Colonic mucosa (tissue), 4 donors: ENCODE data around the gene FIBCD1. TPM values are rescaled to one million over a fixed set of nuclear protein-coding genes. Genes with fewer than 3 reads are reported as not detected.
A peak's percentile ranks its signal among the peaks of the same experiment; 100 is the strongest.

Experiments
- DNase-seq: peaks from one replicate; pipeline ENCODE4 v3.0.0-alpha.2; 2020
- H3K27ac ChIP-seq: fragments of 200-600 bp; one replicate; pipeline ENCODE4 v1.8.0; 2021
- H3K27me3 ChIP-seq: fragments of 200-600 bp; one replicate; pipeline ENCODE4 v1.8.0; 2021
- H3K36me3 ChIP-seq: fragments of 200-600 bp; one replicate; pipeline ENCODE4 v1.8.0; 2021
- H3K4me1 ChIP-seq: fragments of 200-600 bp; one replicate; pipeline ENCODE4 v1.8.0; 2021; ENCODE audit warnings: mild to moderate bottlenecking
- H3K4me3 ChIP-seq: fragments of 200-600 bp; one replicate; pipeline ENCODE4 v1.8.0; 2021
- H3K9ac ChIP-seq, 2 donors: one replicate each; pipeline ENCODE4 v1.7.0; 2013; ENCODE audit warnings: control low read depth in 2 of 2, low read depth in 2 of 2, low read length in 2 of 2
- H3K9me3 ChIP-seq: fragments of 200-600 bp; one replicate; pipeline ENCODE4 v1.8.0; 2021
- intact Hi-C: fragments of 100-400 bp; cut with DNase I; formaldehyde crosslinking; loops from one replicate; pipeline ENCODE4 v1.14.1; 2022
- total RNA-seq, 2 donors: library from RNA; stranded (reverse); fragmentation: NEBNext Ultra II Directional in 1 of 2; extraction: Animal tissue kit (Norgen Biotek cat#: 25700) in 1 of 2; gene quantifications; one replicate each; pipeline ENCODE4 v1.2.1, GENCODE V29; 2021
- TF ChIP-seq, protein P1 (sequence below): fragments of 200-600 bp; IDR thresholded peaks from one replicate; pipeline ENCODE4 v1.8.0; 2022; ENCODE audit warnings: antibody characterized with exemption, mild to moderate bottlenecking
- donor health status: healthy.
- donor health status: DM: no; HTN: no; CAD: no.
- donor health status: DM: no; HTN: no; CAD: no.

Gene FIBCD1
- total RNA-seq, 2 donors from 2014 or later: 9.0 to 32.9 TPM

GRCh38 chr9:130897848-130898551 is 41.0 kb downstream of the FIBCD1 start:
- intact Hi-C loops: loop anchor here (10.0 kb wide), 1 partner anchor 97 kb away; no protein-coding TSS in a partner anchor
- no peaks in the 10 kb centered on the region for H3K27me3 ChIP-seq
- TF ChIP-seq, protein P1, sequence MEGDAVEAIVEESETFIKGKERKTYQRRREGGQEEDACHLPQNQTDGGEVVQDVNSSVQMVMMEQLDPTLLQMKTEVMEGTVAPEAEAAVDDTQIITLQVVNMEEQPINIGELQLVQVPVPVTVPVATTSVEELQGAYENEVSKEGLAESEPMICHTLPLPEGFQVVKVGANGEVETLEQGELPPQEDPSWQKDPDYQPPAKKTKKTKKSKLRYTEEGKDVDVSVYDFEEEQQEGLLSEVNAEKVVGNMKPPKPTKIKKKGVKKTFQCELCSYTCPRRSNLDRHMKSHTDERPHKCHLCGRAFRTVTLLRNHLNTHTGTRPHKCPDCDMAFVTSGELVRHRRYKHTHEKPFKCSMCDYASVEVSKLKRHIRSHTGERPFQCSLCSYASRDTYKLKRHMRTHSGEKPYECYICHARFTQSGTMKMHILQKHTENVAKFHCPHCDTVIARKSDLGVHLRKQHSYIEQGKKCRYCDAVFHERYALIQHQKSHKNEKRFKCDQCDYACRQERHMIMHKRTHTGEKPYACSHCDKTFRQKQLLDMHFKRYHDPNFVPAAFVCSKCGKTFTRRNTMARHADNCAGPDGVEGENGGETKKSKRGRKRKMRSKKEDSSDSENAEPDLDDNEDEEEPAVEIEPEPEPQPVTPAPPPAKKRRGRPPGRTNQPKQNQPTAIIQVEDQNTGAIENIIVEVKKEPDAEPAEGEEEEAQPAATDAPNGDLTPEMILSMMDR: no peak
- H3K4me3 ChIP-seq: no peak overlapping the region
- no peak overlapping the region for H3K9ac ChIP-seq
- no peak overlapping the region for H3K27ac ChIP-seq
- H3K4me1 ChIP-seq: no peaks in the 10 kb centered on the region
- H3K9me3 ChIP-seq: no peaks in the 10 kb centered on the region
- no peaks in the 10 kb centered on the region for H3K36me3 ChIP-seq
- no peak for DNase-seq

DNA sequence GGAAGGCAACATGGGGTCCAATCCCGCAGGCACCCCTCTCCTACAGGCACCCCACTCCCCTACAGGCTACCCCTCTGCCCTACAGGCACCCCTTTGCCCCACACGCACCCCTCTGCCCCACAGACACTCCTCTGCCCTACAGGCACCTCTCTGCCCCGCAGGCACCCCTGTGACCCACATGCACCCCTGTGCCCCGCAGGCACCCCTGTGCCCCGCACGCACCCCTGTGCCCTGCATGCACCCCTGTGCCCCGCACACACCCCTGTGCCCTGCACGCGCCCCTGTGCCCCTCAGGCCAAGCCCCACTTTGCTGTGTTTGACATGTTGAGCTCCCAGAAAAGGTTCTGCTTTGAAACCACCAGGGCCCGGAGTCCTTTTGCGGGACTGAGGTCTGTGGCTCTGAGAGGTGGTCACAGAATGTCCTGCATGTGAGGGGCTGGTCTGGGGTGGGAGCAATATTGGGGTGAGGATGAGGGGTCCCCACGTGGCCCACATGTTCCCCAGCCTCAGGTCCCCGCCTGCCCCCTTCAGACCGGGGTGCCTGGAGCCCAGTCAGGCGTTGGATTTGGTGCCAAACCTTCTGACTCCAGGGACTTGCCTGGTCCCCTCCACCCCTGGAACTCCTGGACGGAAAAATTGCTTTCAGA is 41.8 kb downstream of the FIBCD1 start:
- H3K4me1 ChIP-seq: no peaks in the 10 kb centered on the region
- H3K36me3 ChIP-seq: no peaks in the 10 kb centered on the region
- no peaks in the 10 kb centered on the region for H3K27me3 ChIP-seq
- TF ChIP-seq, protein P1: no peak
- intact Hi-C loops: loop anchor here (10.0 kb wide), 1 partner anchor 98 kb away; no protein-coding TSS in a partner anchor
- no peak overlapping the region for H3K4me3 ChIP-seq
- DNase-seq: no peak
- no peak overlapping the region for H3K27ac ChIP-seq
- H3K9me3 ChIP-seq: no peaks in the 10 kb centered on the region
- H3K9ac ChIP-seq: no peak overlapping the region

GRCh38 chr9:130896233-130897014 is 42.6 kb downstream of the FIBCD1 start, which contains the start of gene QRFP:
QRFP (minus strand) TSS chr9:130896812; CDS start chr9:130893838, 2,974 bp downstream.
- Histone ChIP-seq H3K4me3 (no peak within 1 kb of the TSS), H3K9me3 (no peaks in the 10 kb centered on the region), H3K36me3 (no peaks in the 10 kb centered on the region), H3K4me1 (no peaks in the 10 kb centered on the region), H3K27me3 (no peaks in the 10 kb centered on the region), H3K27ac (no peak within 1 kb of the TSS), H3K9ac (no peak within 1 kb of the TSS)
- peak; percentile 42 for DNase-seq
- intact Hi-C loops: loop anchor here (10.0 kb wide), 1 partner anchor 98 kb away; no protein-coding TSS in a partner anchor
- TF ChIP-seq, protein P1: no peak

DNA sequence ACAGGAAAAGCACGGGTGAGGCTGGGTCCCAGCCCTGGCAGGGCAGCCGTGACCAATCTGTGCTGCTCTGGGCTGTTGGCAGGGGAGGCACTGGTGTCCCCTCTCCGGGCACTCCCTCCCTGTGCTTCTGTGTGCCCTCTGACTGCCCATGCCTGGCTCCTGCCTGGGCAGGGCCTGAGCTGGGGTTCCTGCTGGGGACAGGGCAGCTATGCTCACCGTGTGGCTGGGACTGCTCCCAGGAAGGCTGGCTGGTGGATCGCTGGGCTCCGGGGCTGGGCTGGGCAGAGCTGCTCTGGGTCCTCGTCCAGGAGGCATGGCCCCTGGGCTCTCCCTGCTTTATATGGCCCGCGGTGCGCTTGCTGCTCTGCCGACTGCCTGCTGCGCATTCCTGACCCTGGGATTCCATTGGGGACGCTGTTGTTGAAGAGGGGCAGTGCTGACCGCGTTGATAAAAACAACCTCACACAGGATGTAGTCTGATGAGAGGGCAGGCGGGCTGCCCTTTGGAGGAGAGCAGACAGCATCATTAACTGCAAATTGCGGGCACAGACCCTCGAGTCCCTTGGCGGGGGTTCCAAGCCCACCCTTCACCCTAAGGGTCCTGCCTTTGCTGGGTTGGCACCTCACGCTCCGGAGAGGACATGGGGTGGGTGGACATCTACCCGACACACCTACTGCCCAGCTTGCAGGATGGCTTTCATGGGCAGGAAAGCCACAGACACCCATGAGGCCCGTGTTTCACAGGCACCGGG is 43.4 kb downstream of the FIBCD1 start:
- TF ChIP-seq, protein P1: no peak
- no peaks in the 10 kb centered on the region for H3K27me3 ChIP-seq
- H3K9me3 ChIP-seq: no peaks in the 10 kb centered on the region
- no peak overlapping the region for H3K27ac ChIP-seq
- no peak overlapping the region for H3K4me3 ChIP-seq
- DNase-seq: no peak
- intact Hi-C loops: loop anchor here (10.0 kb wide), 1 partner anchor 99 kb away; no protein-coding TSS in a partner anchor
- H3K36me3 ChIP-seq: no peaks in the 10 kb centered on the region
- H3K4me1 ChIP-seq: no peaks in the 10 kb centered on the region
- no peak overlapping the region for H3K9ac ChIP-seq

DNA sequence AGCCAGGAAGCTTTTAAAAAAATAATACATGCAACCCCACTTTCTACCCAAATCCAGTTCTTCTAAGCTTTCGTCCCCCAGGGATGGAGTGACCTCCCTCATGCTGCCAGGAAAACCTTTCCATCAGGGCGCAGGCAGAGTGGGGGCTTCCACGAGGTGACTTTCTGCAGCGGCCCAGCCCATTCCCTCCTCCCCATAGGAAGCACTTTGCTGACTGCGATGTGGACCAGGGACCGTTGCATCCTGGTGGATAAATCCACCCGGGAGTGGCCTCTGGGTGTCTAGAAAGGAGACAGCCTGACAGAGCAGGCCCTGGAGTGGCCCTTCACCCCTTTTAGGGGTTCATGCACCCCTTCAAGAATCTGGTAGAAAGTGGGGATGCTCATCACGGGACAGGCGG is 44.0 kb downstream of the FIBCD1 start:
- intact Hi-C loops: loop anchor here (10.0 kb wide), 1 partner anchor 100 kb away; no protein-coding TSS in a partner anchor
- H3K9me3 ChIP-seq: no peaks in the 10 kb centered on the region
- TF ChIP-seq, protein P1: no peak
- no peaks in the 10 kb centered on the region for H3K27me3 ChIP-seq
- DNase-seq: no peak
- no peaks in the 10 kb centered on the region for H3K4me1 ChIP-seq
- no peak overlapping the region for H3K9ac ChIP-seq
- H3K36me3 ChIP-seq: no peaks in the 10 kb centered on the region
- no peak overlapping the region for H3K27ac ChIP-seq
- no peak overlapping the region for H3K4me3 ChIP-seq
